NCI-H526 (cell line): ENCODE data around the gene RADIL.

Source experiments
- DNase-seq, 2 experiments: peaks; one replicate each; lab custom pipeline; 2025; lab: John Stamatoyannopoulos, UW

Gene RADIL

DNA sequence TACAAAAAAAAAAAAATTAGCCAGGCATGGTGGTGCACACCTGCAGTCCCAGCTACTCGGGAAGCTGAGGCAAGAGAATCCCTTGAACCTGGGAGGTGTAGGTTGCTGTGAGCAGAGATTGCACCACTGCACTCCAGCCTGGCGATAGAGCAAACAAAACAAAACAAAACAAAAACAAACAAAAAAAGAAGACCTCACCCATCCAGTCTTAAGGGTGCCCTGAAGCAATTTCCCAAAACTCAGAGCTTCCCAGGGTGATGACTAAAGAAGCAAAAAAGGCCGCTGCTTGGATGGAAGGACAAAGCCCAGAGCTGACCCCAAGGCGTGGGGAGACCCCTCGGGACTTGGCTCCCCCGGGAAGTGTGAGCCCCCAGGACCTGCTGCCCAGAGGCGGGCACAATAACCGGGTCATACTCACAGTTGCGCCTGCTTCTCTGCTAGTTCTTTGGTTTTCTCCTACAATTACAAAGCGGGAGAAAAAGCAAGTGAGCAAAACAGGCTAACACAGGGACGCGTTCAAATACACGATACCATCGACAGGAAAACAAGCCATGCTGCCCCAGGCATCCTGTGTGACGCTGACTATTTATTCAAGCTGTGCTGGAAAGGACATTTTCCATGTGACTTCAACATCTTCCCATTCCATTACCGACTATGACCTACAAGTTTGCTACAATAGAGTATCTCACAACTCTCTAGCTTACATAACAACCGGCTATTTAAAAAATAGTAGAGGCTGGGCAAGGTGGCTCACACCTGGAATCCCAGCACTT lies 51.6 kb downstream of the RADIL start:
- no peak for DNase-seq

DNA sequence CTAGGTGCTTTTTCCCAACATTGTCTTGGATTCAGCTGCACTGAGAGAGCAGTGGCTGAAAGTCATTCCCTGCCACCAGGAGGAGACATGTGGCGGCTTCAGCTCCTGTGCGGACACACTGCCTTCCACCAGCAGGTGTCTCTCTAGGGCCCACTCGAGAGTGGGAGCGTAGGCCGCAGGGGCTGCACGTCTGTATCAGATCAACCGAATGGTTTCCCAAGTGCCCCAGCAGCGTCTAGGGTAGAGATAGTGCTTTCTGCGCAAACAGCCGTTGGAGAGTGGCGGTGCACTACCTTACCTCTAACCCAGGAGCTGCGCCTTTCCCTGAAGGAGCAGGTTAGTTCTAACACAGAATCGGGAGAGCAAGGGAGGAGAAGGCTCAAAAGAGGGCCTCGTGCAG lies 53.3 kb downstream of the RADIL start:
- DNase-seq: peak; percentile 50 to 84

DNA sequence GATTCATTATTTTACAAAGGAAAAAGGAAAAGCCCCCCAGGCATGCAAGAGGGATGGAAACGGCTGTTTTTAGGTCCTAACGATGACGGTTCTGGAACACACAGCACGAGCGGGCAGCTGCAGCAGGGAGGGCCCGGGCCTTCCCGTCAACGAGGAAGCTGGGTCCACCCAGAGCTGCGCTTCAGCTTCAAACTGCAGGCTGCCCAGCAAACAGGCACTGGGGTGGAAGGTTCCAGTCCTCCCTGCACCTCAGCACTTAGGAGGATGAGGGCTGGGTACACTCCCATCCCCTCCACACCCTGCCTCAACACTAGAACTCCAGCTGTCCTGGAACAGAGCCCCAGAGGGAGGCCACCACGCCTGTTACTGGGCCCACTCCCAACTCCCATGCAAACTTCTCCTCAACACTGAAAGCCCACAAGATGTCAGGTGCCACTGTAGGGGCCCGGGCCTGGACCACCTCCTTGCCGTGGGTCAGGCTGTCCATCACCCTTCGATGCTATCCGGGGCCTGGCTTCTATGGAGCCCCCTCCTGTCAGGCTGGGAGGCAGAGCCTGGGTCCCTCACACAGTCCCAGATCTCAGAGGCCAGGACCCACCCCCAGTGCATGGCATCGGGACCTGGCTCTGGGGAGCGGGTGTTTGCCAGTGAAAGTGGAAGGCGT lies 54.7 kb downstream of the RADIL start:
- no peak for DNase-seq

GRCh38 chr7:4825081-4825480 lies 58.4 kb downstream of the RADIL start:
- DNase-seq: no peak

GRCh38 chr7:4824120-4824775 lies 59.3 kb downstream of the RADIL start:
- DNase-seq: no peak

DNA sequence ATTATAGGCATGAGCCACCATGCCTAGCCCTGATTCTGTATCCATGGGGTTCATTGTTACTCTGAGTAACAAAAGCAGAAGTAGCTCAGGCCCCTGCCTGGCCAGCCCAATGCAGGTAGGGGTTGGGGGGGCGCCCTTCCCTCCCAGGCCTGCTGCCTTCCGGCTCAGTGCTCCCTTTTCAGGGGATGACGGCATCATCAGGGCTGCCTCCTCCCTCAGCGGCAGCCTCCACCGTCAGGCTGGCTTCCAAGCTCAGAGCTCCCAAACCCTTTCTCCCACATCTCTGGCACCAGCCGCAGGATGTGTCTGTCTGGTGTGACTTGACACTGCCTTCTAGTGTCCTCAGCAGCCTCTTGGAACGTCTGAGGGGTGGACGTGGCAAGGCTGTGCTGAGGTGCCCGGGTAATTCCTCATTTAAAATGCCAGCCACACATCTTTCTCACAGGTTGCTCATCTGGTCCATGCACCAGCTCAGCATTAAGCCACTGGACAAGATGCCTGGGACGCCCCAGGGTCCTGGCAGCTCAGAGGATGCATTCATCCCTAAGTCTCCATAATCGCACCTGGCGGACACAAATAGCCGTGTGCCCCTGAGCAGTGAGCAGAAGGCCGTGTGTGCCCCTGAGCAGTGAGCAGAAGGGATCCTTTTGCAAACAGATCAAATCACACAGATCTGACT lies 59.9 kb downstream of the RADIL start:
- DNase-seq: no peak

GRCh38 chr7:4822677-4823076 lies 60.8 kb downstream of the RADIL start:
- no peak for DNase-seq

- DNase-seq: no peak
Observed at GRCh38 chr7:4820967-4821471, 62.5 kb downstream of the RADIL start.

- DNase-seq: no peak
Observed at GRCh38 chr7:4820405-4820966, 63.0 kb downstream of the RADIL start.

DNA sequence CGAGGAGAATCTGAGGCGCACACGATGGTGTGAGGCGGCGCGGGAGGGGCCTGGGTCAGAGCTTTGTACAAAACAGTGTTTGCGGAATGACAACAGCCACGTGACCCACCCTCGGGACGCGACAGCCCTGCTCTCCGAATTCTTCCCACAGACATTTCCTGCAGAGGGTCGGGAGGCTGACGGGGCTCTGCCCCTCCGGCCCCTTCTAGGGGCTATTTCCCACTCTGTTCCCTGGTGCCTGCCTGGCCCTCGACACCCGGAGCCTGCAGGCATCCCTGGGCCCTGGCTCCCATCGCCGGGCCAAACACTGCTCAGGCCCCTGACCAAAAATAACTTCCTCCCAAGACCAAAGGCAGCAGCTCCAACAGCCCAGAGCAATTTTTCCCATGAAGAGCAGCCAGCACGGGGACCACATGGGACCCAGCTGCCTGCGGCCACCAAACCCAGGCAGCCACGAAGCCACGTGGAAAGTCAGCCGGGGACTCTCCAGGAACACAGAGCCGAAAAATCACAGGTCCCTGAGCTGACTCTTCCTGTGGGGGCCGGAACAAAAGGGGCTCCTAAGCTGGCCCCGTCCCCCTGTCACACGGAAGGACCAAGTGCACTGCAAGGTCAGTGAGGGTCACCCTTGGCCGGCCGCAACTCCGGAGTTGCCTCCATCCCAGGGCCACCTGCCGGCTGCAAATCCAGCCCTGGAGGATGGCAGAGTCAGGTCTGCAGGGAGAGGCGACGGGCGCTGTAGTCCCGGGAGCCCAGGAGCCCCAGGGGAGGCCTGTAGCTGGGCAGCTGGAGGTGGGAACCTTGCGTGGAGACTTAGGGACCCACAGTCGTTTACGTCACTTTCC lies 63.7 kb downstream of the RADIL start:
- DNase-seq: no peak

GRCh38 chr7:4818000-4818794 lies 65.3 kb downstream of the RADIL start:
- DNase-seq: no peak

DNA sequence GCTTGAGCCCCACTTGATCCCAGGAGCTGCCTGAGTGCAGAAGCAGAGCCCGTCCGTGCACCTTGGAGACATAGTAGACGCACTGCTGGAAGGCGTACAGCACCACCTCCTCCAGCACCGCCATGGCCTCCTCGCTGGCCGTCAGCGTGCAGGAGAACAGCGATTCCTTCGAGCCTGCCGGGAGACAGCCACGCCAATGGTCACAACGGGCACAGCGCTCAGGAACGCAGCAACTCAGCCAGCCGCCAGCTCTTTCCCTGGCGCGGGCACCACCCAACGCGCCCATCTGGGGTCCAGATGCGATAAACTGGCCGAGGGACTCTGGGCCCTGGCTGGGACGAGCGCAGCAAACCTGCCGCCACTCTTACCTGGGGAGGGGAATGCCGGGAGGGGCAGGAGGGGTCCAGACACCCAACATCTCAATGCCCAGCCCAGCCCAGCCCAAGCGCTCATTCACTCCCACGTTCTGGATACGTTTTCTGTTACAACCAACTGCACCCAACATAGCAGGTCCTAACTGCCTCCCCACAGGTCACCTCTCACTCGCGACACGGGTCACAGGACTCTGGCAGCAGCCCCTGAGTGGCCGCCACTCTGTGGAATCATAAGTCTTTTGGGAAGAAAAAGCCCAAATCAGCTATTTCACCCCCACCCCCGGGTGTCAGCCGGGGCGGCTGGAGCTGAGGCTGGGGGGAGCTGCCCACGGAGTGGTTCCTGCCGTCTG lies 66.2 kb downstream of the RADIL start:
- DNase-seq: no peak

DNA sequence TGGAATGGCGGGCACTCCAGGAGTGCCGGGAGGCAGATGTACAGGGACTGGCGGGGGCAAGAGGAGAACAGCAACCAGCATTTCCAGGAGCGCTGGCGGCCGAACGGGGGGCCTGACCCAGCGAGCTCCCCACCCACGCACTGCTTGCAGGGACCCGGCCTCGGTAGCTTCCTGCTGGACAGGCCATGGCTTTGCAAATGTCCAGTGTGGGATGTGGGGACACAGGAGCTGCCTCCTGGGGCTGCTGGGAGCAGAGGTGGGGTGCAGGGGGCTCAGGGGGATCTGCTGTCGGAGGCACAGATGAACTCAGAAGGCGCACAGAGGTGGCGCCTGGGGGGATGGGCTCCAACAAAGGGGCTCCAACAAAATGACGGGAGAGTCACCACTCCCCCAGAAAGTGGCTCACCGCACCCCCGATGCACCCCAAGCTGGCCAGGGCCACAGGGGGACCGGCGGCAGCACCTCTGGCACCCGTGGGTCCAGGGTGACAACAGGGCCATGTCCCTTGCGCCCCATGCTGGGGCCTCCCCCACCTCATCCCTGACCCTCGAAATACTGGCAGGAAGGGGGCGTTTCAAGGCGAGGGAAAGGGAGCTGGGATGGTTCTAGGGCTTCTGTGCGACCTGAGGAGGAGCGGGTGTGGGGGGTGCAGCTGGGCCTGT lies 67.0 kb downstream of the RADIL start:
- DNase-seq: no peak

- DNase-seq: no peak
Observed at GRCh38 chr7:4815609-4816418, 67.7 kb downstream of the RADIL start.

- no peak for DNase-seq
Observed at GRCh38 chr7:4815121-4815520, 68.4 kb downstream of the RADIL start.

- DNase-seq: no peak
Observed at GRCh38 chr7:4814433-4814832, 69.1 kb downstream of the RADIL start.

DNA sequence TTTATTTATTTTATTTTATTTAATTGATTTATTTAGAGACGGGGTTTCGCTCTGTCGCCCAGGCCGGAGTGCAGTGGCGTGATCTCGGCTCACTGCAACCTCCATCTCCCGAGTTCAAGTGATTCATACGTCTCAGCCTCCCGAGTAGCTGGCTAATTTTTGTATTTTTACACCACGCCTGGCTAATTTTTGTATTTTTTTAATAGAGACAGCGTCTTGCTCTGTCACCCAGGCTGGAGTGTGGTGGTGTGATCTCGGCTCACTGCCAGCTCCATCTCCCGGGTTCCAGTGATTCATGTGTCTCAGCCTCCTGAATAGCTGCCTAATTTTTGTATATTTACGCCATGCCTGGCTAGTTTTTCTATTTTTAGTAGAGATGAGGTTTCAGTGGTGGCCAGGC lies 73.8 kb downstream of the RADIL start:
- DNase-seq: no peak

GRCh38 chr7:4809091-4809591 lies 74.4 kb downstream of the RADIL start:
- no peak for DNase-seq
